K562 (cell line): ENCODE data around the gene SRP72. TPM values are rescaled to one million over a fixed set of nuclear protein-coding genes. Genes with fewer than 3 reads are reported as not detected.
A peak's percentile ranks its signal among the peaks of the same experiment; 100 is the strongest.

Experiments
- CTCF ChIP-seq, 3 experiments: IDR thresholded peaks in 2 of 3; conservative IDR thresholded peaks in 1 of 3; 2 replicates each; pipeline ENCODE4 v1.5.1; 2011 to 2012; ENCODE audit warnings: low read length in 3 of 3, mild to moderate bottlenecking in 3 of 3, control low read depth in 2 of 3, improper control_type of control experiment in 1 of 3, inconsistent platforms in 1 of 3, low read depth in 1 of 3, mixed read lengths in 1 of 3, moderate library complexity in 1 of 3; ENCODE audit not compliant: insufficient read depth in 2 of 3
- FOXA1 ChIP-seq: fragments of 450-650 bp; IDR thresholded peaks from 2 replicates; pipeline ENCODE4 v1.6.1; 2016; ENCODE audit warnings: mild to moderate bottlenecking, borderline replicate concordance
- HEY1 ChIP-seq: fragments of 250-450 bp; sonication (Bioruptor Pico); IDR thresholded peaks from 2 replicates; pipeline ENCODE4 v1.5.0; 2020; ENCODE audit warnings: mild to moderate bottlenecking, moderate library complexity, borderline replicate concordance
- LEF1 ChIP-seq: fragments of 450-650 bp; IDR thresholded peaks from 2 replicates; pipeline ENCODE4 v1.6.1; 2016; ENCODE audit warnings: mild to moderate bottlenecking
- MTA2 ChIP-seq: fragments of 450-650 bp; IDR thresholded peaks from 2 replicates; pipeline ENCODE4 v1.6.1; 2016; ENCODE audit warnings: low read depth
- NR2F6 ChIP-seq: fragments of 450-650 bp; formaldehyde crosslinking; IDR thresholded peaks from 2 replicates; pipeline ENCODE4 v1.4.0; 2020; ENCODE audit warnings: mild to moderate bottlenecking
- NRF1 ChIP-seq, 2 experiments: fragments of 450-650 bp; IDR thresholded peaks in 1 of 2; conservative IDR thresholded peaks in 1 of 2; 2 replicates each; pipeline ENCODE4 v1.6.1; 2014; ENCODE audit warnings: mild to moderate bottlenecking in 2 of 2
- PRPF4 ChIP-seq: fragments of 200-400 bp; formaldehyde crosslinking; IDR thresholded peaks from one replicate; pipeline ENCODE4 v1.6.1; 2017; ENCODE audit warnings: low read length, low read depth, mild to moderate bottlenecking; ENCODE audit not compliant: insufficient read depth, poor library complexity, severe bottlenecking
- RBBP5 ChIP-seq: fragments of 200-600 bp; sonication (generic); IDR thresholded peaks from 2 replicates; pipeline ENCODE4 v1.6.1; 2012; ENCODE audit warnings: borderline replicate concordance, mild to moderate bottlenecking, low read length, control low read depth, inconsistent platforms; ENCODE audit not compliant: insufficient read depth, poor library complexity, severe bottlenecking
- ZC3H11A ChIP-seq: IDR thresholded peaks from 2 replicates; pipeline ENCODE4 v1.6.1; 2012; ENCODE audit warnings: low read depth, low read length, improper control_type of control experiment
- ZNF79 ChIP-seq: fragments of 250-450 bp; sonication (Bioruptor Pico); IDR thresholded peaks from 2 replicates; pipeline ENCODE4 v1.4.0; 2020; ENCODE audit warnings: low read depth, mild to moderate bottlenecking, moderate library complexity
- polyA plus RNA-seq, 8 experiments: library from polyadenylated mRNA; depleted of rRNA in 4 of 8; stranded (reverse) in 5 of 8; unstranded in 3 of 8; fragments of >200 nt; fragmentation: Nextera tagmentation in 2 of 8; fragmentation: Illumina TruSeq in 1 of 8; extraction: Ambion mirVana in 2 of 8; extraction: Trizol in 1 of 8; gene quantifications; 2 replicates each; pipeline versions ENCODE4 v1.2.1 to v1.2.3, GENCODE V29; 2011 to 2014; ENCODE audit warnings: inconsistent platforms in 1 of 8, missing spikeins in 1 of 8
- total RNA-seq, 7 experiments: library from RNA; depleted of rRNA in 6 of 7; stranded (reverse); fragments of >200 nt in 6 of 7; fragmentation: Illumina TruSeq in 2 of 7; extraction: Trizol in 2 of 7; gene quantifications; 2 replicates each; pipeline versions ENCODE4 v1.2.1 to v1.2.3, GENCODE V29; 2011 to 2021; ENCODE audit warnings: low replicate concordance in 1 of 7
- TF ChIP-seq, protein P1 (sequence below): fragments of 450-650 bp; IDR thresholded peaks from 2 replicates; pipeline ENCODE4 v1.6.1; 2017; ENCODE audit warnings: antibody characterized with exemption, mild to moderate bottlenecking

The SRP72 gene
- total and polyA plus RNA-seq, 9 of the 15 experiments (the other 6 are each of a cell fraction or from before 2014, with no cell fraction given) = 124 to 341 (median 202) TPM

DNA sequence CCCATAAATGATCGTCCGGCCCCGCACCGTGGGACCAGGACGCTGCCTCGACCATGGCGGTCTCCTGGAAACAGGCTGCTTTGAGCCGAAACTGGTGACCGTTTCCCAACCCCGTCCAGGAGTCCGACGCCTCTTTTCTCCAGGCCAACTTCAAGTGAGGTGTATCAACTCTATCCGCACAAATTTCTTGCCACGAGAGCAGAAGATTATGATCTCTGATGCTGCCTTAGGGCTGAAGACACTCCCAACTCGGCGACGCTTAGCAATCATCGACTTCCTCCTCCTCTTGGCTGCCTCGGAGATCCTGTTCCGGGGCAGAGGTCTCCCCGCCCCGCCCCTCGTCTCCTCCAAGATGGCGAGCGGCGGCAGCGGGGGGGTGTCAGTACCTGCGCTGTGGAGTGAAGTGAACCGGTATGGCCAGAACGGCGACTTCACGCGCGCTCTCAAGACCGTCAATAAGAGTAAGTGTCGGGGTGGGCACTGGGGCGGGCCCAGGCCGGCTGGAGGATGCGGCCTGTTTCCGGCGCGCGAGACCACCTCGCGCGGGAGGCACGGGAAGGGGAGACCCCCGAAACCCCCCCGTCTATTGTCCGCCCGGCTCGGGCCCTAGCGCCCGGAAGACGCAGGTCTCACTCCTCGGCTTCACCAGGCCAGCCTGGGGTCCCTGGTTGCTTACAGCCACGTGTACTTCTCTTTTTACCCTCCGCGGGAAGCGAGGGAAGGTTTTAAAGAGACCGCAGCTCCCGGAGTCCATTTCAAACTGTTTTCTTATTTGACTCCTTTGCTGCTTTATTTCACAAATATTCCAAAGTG is at the start of gene SRP72 (continued):
- no peak for TF ChIP-seq CTCF (IDR thresholded peaks at IDR 0.05 in 2 of 3, conservative IDR thresholded peaks at IDR 0.05 in 1 of 3; ENCODE audit: insufficient read depth in 2 of 3, low read depth in 1 of 3, low read length in 3 of 3)
- no peak for TF ChIP-seq PRPF4
- no peak for TF ChIP-seq ZC3H11A
- TF ChIP-seq LEF1 = 0 out of 2 replicates have a peak, but pooled peaks have one; percentile 23
- TF ChIP-seq FOXA1 = no peak
- peak; percentile 47 to 52 for TF ChIP-seq NRF1 (conservative IDR thresholded peaks at IDR 0.05 in 1 of 2, IDR thresholded peaks at IDR 0.05 in 1 of 2)
- TF ChIP-seq RBBP5 = peak; percentile 79
- TF ChIP-seq HEY1 (CRISPR knock-in tag) = no peak
- TF ChIP-seq MTA2 = peak; percentile 65; the same call in 1 of the 2 replicates
- TF ChIP-seq, protein P1, sequence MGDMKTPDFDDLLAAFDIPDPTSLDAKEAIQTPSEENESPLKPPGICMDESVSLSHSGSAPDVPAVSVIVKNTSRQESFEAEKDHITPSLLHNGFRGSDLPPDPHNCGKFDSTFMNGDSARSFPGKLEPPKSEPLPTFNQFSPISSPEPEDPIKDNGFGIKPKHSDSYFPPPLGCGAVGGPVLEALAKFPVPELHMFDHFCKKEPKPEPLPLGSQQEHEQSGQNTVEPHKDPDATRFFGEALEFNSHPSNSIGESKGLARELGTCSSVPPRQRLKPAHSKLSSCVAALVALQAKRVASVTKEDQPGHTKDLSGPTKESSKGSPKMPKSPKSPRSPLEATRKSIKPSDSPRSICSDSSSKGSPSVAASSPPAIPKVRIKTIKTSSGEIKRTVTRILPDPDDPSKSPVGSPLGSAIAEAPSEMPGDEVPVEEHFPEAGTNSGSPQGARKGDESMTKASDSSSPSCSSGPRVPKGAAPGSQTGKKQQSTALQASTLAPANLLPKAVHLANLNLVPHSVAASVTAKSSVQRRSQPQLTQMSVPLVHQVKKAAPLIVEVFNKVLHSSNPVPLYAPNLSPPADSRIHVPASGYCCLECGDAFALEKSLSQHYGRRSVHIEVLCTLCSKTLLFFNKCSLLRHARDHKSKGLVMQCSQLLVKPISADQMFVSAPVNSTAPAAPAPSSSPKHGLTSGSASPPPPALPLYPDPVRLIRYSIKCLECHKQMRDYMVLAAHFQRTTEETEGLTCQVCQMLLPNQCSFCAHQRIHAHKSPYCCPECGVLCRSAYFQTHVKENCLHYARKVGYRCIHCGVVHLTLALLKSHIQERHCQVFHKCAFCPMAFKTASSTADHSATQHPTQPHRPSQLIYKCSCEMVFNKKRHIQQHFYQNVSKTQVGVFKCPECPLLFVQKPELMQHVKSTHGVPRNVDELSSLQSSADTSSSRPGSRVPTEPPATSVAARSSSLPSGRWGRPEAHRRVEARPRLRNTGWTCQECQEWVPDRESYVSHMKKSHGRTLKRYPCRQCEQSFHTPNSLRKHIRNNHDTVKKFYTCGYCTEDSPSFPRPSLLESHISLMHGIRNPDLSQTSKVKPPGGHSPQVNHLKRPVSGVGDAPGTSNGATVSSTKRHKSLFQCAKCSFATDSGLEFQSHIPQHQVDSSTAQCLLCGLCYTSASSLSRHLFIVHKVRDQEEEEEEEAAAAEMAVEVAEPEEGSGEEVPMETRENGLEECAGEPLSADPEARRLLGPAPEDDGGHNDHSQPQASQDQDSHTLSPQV = peak; percentile 37
- TF ChIP-seq NR2F6 = no peak
- TF ChIP-seq ZNF79 (CRISPR knock-in tag) = no peak
